Suppressor macrophage treated with lipopolysaccharide for 1 hour (primary cell): ENCODE measurements around the gene NOXA1.
"Not testable (repeated sequence)": the region's sequence is repeated elsewhere in the genome, so short reads cannot be mapped to it uniquely, and the experiment has no call there.

ENCODE experiments used
- DNase-seq, 3 donors: peaks; one replicate each; pipeline ENCODE4 v3.0.0-alpha.2; 2020 to 2022

The NOXA1 gene

DNA sequence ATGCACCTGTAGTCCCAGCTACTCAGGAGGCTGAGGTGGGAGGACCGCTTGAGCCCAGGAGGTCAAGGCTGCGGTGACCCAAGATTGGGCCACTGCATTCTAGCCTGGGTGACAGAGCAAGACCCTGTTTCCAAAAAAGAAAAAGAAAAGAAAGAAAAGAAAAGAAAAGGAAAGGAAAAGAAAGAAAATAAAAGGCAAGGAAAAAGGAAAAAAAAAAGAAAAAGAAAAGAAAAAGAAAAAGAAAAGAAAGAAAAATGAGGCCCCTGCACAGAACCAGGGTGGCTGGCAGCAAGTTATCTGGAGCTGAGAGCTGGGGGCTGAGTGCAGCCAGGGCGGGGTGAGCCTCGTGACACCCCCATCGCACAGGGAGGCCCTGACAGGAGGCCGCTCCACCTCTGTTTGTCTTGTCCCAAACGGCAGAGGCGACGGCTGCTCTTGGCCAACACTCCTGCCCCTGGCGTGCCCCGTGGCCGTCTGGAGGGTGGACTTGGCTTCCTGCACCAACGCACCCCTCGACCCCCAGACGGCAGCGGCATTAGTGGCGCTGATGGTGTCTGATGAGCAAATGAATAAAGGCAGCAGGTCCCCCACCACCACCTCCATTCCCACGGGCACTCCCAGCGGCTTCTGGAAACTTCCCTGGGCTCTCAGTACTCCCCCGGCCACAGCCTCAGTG is 17.0 kb upstream of the NOXA1 start:
- no peak for DNase-seq

DNA sequence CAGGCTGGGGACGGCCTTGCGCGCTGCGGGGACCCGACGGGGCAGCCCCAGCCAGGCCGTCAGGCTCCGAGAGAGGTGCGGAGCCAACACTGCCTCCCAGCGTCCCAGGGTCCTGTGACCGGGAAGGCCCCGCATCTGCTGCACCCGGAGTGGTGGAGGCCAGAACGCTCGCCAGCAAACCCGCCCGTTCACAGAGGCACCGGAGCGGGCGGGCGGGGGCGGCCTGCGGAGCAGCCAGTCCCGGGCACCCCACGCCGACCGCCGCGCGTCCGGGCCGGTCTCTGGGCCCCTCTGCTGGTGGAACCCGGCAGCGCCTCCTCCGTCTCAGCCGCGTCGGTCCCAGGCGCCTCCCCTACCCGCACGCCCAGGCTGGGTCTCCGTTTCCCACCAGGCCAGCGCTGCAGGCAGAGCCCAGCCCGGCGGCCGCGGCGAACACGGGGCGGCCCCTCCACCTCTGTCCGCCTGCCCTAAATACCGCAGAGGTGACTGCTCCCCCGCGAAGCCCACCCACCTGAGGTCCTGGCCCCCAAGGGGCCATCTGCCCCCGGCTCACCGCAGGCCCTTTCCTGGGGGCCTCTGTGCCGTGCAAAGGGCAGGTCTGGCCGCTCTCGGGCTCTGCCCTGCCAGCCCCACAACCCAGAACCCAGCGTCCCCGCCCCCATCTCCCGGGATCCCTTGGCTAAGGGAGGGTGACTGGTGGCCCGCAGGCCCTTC is 16.2 kb upstream of the NOXA1 start:
- DNase-seq = peak; percentile 73 to 90 (median 82)

DNA sequence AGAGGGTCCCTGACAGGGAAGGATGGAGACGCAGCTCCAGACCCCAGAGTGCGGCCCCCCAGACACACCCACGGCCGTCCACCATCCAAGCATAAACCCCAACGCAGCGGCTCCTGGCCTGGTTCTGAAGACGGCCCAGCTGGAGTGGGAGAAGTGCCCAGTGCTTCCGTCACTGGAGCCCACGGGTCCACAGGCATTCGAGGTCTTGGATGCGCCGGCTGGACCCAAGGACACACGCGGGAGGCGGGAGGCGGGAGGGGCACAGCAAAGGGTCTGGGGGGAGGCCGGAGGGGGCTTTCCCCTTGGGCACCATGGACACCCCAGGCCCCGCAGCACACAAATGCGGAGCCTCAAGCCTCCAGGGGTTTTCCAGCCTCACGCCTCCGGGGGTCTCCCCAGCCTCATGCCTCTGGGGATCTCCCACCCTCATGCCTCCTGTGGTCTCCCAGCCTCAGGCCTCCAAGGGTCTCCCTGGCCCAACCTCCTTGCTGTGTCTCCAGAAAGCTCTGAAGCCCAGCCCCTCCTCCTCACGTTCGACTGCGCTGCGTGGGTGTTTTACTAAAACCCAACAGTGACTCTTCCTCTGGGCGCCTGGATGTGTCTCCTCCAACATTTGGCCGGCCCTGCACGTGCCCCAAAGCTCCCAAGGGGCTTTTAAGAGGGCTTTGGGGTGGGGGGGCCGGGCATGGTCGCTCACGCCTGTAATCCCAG is 15.4 kb upstream of the NOXA1 start:
- DNase-seq = no peak

DNA sequence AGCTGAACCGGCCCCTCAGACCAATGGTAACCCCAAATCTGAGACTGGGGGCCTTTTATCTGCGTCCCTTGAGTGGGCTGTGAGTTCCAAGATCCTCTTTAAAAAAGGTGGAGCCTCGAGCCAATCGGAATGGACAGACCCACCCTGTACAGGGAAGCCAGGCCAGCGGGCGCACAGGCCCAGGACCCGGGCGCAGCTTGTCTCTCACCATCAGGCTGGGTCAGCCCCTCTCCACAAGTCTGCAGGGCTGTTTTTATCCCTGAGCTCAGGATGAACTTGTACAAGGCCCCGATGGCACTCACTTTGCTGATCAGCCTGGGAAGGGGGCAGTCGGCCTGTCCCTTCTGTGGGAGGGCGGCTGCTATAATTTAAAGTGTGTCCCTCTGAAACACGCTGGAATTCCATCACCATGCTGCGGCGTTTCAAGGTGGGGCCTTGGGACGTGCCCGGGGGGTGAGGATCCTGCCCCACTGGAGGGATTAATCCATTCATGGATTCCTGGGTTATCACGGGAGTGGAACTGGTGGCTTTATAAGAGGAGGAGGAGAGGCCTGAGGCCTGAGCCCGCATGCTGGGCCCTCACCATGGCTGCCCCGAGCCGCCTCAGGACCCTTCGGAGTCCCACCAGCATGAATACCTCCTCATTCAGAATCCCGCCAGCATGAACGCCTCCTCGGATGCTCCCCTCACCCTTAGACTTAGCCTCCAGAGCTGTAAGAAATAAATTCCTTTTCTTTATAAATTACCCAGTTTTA is 14.4 kb upstream of the NOXA1 start:
- DNase-seq = no peak

DNA sequence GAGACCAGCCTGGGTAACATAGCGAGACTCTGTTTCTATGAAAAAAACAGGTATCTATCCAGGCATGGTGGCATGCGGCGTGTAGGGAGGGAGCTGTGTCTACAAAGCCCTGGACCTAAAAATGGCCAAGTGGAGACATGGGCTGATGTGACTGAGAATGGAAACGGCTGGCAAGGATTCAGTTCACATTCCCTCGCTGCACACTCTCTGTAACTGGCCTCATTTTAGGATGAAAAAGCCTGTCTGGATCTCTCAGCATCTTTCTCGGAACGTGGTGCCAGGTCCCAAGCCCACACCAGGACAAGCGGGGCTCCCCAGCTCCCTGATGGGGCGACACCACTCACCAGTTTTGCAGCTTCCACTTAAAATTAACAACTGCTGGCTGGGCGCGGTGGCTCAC is 13.7 kb upstream of the NOXA1 start:
- DNase-seq = no peak

DNA sequence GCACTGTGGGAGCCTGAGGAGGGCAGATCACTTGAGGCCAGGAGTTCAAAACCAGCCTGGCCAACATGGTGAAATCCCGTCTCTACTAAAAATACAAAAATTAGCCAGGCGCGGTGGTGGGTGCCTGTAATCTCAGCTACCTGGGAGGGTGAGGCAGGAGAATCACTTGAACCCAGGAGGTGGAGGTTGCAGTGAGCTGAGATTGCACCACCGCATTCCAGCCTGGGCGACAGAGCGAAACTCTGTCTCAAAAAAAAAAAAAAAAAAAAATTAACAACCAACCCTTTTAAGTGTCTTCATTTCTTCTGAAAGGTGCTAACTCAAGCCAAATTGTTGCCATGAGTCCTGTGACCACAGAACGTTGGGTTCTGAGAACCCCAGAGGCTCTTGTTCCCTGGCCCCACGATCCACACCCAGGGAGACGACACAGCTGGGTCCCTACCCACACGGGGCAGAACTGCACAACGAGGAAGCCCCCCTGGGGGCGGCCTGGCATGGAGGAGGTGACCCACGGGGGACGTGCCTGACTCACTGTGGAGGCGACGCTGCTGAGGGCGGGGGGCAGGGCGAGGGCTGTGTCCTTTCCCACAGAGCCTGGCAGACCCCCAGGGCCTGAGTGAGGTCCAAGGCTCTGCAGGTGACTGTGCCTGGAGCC is 12.8 kb upstream of the NOXA1 start:
- not testable (repeated sequence) for DNase-seq

DNA sequence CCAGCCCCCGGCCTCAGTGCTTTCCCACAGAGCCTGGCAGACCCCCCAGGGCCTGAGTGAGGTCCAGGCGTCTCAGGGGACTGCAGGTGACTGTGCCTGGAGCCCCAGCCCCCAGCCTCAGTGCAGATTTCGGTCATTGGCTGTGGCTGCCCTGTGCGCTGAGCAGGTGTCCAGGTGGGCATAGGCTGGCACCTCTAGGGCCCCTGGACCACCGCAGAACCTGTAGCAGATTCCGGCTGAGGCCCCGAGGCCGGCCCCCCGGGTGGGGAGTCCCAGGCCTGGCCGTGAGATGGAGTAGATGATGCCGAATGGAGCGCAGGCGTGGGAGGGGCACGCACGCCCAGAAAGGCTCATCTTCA is 12.3 kb upstream of the NOXA1 start:
- DNase-seq = no peak

DNA sequence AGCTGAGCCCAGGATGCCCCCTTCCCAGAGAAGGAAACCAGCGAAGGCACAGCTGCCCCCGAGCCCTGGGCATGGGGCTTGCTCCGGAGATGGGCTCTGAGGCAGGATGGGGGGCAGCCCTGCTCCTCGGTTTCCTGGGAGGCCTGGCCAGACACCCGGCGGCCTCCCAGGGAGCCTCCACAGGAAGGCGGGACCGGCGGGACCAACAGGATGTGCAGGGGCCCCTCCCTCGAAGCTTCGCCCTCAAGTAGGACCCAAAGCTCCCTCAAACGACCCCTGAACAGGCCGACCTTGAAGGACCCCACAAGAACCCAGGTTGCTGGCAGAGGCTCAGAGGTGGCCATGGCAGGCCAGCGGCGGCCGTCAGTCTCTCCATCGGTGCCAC is 11.9 kb upstream of the NOXA1 start:
- no peak for DNase-seq

DNA sequence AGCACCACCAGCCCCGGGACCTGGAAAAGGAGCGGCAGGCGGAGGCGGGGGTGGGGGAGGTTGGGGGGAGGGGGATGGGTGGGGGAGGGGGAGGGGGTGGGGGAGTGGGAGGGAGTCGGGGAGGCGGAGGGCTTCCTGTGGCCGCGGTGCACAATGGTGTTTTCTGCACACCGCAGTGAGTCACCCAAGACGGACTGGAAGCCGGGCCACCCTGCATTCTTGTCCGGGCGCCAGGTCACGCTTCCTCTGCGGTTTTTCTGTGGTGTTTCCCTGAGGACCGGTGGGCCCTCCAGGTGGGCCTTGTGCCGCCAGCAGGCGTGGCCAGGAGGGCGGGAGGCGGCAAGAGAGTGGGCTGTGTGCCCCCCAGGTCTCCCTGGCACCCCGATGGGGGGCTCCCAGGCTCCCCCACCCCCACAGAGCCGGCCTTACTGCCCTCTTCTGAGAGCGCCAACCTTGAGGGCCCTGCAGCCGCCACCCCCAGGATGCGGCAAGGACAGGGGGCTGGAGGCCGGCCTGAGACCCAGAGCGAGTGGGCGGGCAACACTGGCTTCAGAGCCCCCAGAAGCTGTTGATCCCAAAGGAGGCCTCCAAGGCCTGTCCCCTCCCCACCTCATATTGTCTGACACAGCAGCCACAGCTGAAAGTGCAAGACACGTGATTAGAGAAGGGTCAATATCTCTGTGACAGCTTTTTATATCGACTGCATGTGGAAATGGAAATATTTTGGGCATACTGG is 11.4 kb upstream of the NOXA1 start:
- DNase-seq = peak in 2 of 3 donors; percentile 53 to 54

DNA sequence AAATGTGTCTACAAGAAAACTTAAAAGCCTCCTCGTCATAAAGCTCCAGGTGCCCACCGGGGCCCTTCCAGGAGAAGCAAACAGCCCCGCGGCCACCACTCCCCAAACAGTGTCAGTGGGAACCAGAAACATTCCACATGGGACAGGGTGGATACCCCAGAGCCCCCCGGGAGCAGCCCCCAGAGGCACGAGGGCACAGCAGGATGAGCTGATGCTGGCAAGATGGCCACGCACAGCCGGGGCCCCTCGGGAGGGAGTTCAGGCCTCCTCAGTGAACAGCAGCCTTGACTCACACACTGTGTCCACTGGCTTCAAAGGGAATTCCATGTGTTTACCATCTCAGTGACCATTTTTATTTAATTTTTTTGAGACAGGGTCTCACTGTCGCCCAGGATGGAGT is 10.8 kb upstream of the NOXA1 start:
- DNase-seq = no peak

DNA sequence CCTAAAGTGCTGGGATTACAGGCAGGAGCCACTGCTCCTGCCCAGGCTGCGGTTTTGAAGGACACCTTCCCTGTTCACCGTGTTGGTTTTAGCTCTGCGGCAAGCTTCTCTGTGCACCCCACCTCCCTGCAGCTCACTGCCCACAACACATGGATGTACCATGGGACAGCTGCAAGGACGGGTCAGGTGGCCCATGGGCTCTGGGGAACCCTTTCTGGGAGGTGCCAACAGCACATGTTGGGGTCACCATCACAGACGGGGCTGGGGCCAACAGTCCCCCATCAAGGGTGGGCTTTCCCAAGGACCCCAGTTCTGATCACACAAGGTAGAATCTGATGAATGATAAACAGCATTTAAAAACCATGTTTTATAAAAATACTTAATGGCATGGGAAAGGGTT is 7.7 kb upstream of the NOXA1 start:
- no peak for DNase-seq

DNA sequence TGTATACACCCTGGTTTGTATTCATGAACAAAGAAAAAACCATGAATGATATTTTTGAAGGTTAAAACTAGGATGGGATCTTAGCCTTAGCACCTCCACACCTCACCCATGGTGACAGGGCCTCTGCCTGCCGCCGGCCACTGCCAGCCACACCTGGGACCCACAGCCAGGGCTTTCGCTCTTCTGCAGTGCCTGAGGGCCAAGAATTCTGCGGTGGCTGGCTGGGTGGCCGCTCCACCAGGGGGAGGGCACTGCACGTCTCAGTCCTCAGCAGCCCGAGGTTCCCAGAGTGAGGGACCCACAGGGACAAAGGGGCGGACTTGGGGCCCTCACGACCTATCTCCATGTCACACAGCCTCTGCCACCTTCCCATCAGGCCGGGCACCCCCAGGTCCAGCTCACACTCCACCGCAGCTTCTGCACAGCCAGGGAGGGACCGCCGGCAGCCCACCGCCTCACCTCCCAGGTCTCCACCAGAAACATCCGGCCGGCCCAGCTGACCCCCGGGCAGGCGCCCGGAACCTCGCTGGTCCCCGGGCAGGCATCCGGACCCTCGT is 7.1 kb upstream of the NOXA1 start:
- DNase-seq = no peak

DNA sequence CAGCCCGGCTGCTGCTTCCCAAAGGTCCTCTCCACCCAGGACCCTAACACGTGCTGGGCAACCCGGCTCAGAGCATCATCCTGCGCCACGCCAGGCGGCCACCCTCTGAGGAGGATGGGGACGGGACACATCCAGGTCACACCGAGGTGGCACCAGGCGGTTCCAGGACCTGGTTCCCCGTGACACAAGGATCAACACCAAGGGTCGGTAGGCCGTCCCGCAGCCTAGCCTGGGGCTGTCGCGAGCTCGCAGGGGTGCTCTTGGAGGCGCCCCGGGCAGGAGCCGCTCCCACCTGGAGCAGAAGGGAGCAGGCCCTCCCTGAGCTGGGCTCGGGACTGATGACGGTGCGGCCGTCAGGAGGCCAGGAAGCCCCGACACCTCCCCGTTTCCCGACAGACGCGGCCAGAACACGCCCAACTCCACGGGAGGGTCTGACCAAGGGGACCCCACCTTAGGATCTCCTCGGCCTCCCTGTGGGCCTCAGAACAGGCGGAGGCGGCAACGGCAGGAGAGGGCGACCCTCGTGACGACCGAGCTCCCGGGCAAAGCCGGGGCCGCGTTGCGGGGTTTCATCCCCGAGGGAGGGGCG is 6.5 kb upstream of the NOXA1 start:
- no peak for DNase-seq

DNA sequence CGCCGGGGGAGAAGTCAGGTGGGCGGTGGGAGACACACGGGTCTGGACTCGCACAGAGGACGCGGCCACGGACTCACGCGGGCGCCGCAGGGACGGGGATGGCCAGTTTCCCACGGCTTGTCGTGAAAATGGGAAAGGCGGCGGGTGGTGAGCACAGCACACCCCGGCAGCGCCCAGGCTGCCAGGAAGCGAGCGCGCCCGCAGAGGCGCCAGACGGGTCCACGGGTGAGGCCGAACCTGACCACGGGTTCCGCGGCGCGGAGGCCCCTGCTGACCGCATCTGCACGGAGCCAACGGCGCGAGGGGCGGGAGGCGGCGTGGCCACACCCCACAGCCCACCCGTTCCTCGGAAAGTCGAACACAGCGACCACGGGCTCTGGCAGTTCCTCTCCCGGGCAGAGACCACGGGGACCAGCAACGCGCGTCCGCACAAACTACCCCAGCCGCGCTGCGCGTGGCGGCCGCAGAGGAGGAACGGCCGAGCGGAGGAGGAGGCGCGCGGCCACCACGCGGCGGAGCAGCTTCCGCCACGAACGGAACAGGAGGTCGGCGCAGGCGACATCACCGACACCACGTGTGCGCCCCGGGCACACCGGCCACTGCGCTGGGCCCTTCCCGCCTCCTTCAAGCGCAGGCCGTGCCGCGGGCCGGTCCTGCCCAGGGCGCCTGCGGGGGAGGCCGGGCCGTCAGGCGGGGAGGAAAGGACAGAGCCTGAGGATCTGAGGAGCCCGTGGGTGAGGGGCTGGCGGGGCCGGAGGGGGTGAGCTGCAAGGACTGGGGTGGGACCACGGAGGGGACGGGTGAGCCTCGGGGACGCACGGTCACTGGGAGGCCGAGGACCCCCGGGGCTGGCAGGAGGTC is 5.8 kb upstream of the NOXA1 start:
- DNase-seq = peak in 1 of 3 donors; percentile 34

DNA sequence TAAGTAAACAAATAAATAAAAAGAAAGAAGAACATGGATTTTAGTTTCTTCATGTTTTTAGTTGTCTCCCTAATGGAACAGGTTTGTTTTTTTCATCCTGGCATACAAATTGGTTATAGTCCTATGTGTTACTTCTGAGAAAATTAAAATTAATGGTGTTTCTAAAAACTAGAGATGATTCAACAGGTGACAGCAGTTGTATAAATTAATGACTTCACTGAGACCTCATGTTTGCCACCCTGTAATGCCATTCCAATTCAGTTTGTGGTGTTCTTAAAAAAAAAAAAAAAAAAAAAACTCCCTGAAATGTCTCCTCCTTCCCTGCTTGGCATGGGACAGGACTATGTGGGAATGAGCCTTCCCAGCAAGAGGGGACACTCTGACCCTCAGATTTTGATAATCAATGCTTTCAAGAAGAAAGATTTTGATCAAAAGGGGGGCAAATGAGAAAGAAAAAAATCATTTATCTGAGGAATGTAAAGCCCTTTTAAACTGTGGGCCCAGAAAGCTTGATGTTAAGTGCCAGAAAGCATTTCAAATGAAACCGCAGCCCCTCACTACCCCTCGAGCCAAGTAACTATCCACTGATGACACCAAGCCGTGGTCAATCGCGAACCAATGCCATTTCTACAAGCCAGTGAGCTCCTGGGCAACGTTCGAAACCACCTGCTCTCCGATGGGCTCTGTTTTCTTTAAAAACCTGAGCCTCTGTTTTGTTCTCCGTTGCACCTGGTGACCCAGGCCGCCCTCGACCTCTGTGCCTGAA is 1.2 kb upstream of the NOXA1 start:
- DNase-seq = no peak

DNA sequence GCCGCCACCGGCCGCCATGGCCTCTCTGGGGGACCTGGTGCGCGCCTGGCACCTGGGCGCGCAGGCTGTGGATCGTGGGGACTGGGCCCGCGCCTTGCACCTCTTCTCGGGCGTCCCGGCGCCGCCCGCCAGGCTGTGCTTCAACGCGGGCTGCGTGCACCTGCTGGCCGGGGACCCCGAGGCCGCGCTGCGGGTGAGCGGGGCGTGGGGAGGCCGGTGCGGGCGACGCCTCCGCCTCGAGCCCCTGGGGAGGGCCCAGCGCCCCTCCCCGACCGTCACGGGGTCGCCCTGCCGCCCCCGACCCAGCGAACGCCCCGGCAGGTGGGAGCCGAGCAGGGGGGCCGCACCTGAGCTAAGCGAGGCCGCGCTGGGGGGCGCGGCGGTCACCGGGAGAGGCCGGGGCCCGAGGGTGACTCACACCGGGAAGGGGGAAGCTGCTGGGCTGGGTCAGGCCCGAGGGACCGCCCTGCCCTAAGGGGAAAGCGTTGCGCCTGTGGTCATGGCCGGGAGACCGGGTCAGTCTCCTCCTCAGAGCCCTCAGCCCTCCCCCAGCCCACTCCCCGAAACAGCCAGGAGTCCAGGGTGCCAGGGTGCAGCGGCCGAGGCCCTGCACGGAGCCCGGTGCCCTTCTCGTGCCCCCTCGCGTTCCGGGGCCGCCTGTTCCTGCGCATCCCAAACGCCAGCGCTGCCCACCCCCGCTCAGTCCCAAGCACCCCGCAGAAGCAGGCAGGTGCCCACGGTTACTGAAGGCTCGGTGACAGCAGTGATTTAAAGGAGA is 510 bp downstream of the NOXA1 start:
- DNase-seq = peak; percentile 64 to 83 (median 80)

DNA sequence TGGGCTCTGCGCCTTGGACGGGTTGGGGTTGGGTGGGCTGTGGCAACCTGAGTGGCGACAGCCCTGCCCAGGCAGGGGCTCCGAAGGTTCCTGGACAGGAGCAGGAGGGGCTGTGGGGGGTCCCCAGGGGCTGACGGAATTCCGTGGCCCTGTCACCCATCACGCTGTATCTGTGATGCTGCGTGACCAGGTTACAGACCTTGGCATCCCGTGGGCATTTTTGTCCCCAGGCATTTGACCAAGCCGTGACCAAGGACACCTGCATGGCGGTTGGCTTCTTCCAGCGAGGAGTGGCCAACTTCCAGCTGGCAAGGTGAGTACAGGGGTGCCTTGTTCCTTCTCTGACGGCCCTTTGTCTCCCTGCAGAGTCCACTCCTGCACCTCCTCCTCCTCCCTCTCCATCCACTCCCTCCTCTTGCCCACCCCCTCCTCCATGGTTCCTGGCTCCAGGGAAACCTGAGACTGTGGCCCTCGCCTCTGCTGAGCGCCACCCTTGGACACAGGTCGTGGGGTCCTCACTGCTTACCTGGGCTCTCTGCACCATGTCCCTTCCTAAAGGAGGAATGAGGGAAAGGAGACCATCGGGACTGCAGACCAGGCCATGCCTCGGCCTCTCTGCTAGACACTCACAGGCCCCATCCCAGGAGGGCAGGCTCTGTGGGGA is 3.0 kb downstream of the NOXA1 start:
- DNase-seq = no peak
